Sigmoid colon (tissue), 7 donors: ENCODE results near the gene CTSE. TPM values are rescaled to one million over a fixed set of nuclear protein-coding genes. Genes with fewer than 3 reads are reported as not detected.

ENCODE experiments used
- DNase-seq: peaks from one replicate; pipeline ENCODE4 v3.0.0-alpha.2; 2019
- H3K27ac ChIP-seq, 4 donors: fragments of 200-600 bp; sonication (generic); one replicate each; pipeline ENCODE4 v1.5.1; 2016 to 2019; ENCODE audit warnings: mild to moderate bottlenecking in 1 of 4
- H3K27me3 ChIP-seq, 3 donors: fragments of 200-600 bp; sonication (generic); one replicate each; pipeline ENCODE4 v1.5.1; 2019; ENCODE audit warnings: mild to moderate bottlenecking in 1 of 3
- H3K36me3 ChIP-seq, 4 donors: fragments of 200-600 bp; sonication (generic); one replicate each; pipeline ENCODE4 v1.5.1; 2016 to 2019
- H3K4me1 ChIP-seq, 4 donors: fragments of 200-600 bp; sonication (generic); one replicate each; pipeline ENCODE4 v1.5.1; 2017 to 2019
- H3K4me3 ChIP-seq, 4 donors: fragments of 200-600 bp; sonication (generic); one replicate each; pipeline ENCODE4 v1.5.1; 2017 to 2019; ENCODE audit warnings: mild to moderate bottlenecking in 2 of 4, moderate library complexity in 1 of 4
- H3K9me3 ChIP-seq, 4 donors: fragments of 200-600 bp in 3 of 4; sonication (generic) in 3 of 4; one replicate each; pipeline versions ENCODE4 v1.5.1 to v1.6.1; 2013 to 2019
- EP300 ChIP-seq, 4 donors: sonication (generic); formaldehyde crosslinking; IDR thresholded peaks; one replicate each; pipeline ENCODE4 v1.6.1; 2017; ENCODE audit warnings: antibody characterized with exemption in 4 of 4
- POLR2A ChIP-seq, 2 donors: fragments of 450-650 bp; IDR thresholded peaks; one replicate each; pipeline ENCODE4 v1.6.1; 2016; ENCODE audit warnings: antibody characterized with exemption in 2 of 2, mild to moderate bottlenecking in 2 of 2, moderate library complexity in 2 of 2
- POLR2AphosphoS5 ChIP-seq, 4 donors: sonication (generic); formaldehyde crosslinking; IDR thresholded peaks; one replicate each; pipeline ENCODE4 v1.6.1; 2017; ENCODE audit warnings: antibody characterized with exemption in 4 of 4
- WGBS, 2 donors: extraction: QIAGEN DNeasy Blood & Tissue Kit; methylation state at CpG; one replicate each; pipeline ENCODE4 v1.1.7; 2013; 5-methylcytosine and 5-hydroxymethylcytosine counted together
- intact Hi-C: fragments of 100-400 bp; cut with DNase I; formaldehyde crosslinking; loops from one replicate; pipeline ENCODE4 v1.15.1; 2023
- polyA plus RNA-seq, 3 donors: library from polyadenylated mRNA; stranded (reverse); fragments of 200-250 nt; gene quantifications; one replicate each; pipeline ENCODE4 v1.2.3, GENCODE V29; 2013
- total RNA-seq, 4 donors: library from RNA; depleted of rRNA; stranded (reverse); fragments of >200 nt; gene quantifications; one replicate each; pipeline ENCODE4 v1.1.0, GENCODE V29; 2016
- TF ChIP-seq, protein P1 (sequence below), 4 experiments: fragments of 450-650 bp in 3 of 4; fragments of 200-600 bp in 1 of 4; IDR thresholded peaks; one replicate each; pipeline ENCODE4 v1.5.1; 2016 to 2019; ENCODE audit warnings: antibody characterized with exemption in 4 of 4, mild to moderate bottlenecking in 3 of 4, moderate library complexity in 2 of 4
- donor health status: healthy with polysubstance abuse.
- donor health status: Bipolar disorder and iron deficiency.
- donor health status: healthy.

Gene CTSE
- total and polyA plus RNA-seq, 7 donors: 4.4 to 9.0 (median 8.6) TPM; not detected in 4

DNA sequence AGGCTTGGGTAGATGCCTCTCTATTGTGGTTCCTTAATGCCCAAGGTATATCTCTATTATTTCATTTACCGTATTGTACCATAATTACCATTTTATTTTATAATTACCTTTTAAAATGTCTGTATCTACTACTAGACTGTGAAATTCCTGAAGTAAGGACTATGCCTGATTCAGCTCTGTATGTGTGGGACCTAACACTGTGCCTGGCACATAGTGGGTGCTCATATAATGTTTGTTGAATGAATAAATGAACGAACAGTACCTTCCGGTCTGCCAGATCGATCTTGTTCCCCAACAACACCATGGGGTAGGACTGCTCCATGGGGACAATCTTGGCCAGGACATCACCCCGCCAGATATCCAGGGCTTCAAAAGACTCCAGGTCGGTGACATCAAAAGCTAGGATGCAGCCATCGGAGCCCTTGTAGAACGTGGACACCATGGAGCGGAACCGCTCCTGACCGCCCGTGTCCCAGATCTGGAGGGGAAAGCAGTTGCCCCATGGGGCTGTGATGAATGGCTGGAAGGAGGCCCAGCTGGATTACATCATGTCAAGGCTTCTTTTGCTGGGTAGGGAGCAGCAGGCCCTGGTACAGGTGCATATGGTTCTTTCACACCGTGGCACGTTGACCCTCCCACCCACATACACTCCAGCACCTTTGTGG, 31.3 kb downstream of the CTSE start:
- Histone ChIP-seq H3K27ac (no peak overlapping the region), H3K4me3 (no peak overlapping the region), H3K4me1 (no peaks in the 10 kb centered on the region), H3K36me3 (peaks cover 0 to 15% (median 0%) of the 10 kb centered on the region in 4 donors), H3K27me3 (no peaks in the 10 kb centered on the region), H3K9me3 (no peaks in the 10 kb centered on the region)
- intact Hi-C loops: no loop called here
- WGBS, 2 donors: 96 to 97% methylated on average over 14 of the region's 14 CpGs
- TF ChIP-seq EP300 (IDR thresholded peaks at IDR 0.05): no peak
- TF ChIP-seq POLR2AphosphoS5 (IDR thresholded peaks at IDR 0.05): no peak
- TF ChIP-seq, protein P1, sequence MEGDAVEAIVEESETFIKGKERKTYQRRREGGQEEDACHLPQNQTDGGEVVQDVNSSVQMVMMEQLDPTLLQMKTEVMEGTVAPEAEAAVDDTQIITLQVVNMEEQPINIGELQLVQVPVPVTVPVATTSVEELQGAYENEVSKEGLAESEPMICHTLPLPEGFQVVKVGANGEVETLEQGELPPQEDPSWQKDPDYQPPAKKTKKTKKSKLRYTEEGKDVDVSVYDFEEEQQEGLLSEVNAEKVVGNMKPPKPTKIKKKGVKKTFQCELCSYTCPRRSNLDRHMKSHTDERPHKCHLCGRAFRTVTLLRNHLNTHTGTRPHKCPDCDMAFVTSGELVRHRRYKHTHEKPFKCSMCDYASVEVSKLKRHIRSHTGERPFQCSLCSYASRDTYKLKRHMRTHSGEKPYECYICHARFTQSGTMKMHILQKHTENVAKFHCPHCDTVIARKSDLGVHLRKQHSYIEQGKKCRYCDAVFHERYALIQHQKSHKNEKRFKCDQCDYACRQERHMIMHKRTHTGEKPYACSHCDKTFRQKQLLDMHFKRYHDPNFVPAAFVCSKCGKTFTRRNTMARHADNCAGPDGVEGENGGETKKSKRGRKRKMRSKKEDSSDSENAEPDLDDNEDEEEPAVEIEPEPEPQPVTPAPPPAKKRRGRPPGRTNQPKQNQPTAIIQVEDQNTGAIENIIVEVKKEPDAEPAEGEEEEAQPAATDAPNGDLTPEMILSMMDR (IDR thresholded peaks at IDR 0.05): no peak
- TF ChIP-seq POLR2A (IDR thresholded peaks at IDR 0.05): no peak
- no peak for DNase-seq

GRCh38 chr1:205991237-205991636, 32.5 kb downstream of the CTSE start:
- no peak for DNase-seq
- TF ChIP-seq, protein P1 (IDR thresholded peaks at IDR 0.05): no peak
- no peak for TF ChIP-seq POLR2AphosphoS5 (IDR thresholded peaks at IDR 0.05)
- no peak for TF ChIP-seq POLR2A (IDR thresholded peaks at IDR 0.05)
- TF ChIP-seq EP300 (IDR thresholded peaks at IDR 0.05): no peak
- Histone ChIP-seq H3K4me1 (no peaks in the 10 kb centered on the region), H3K4me3 (no peak overlapping the region), H3K27me3 (no peaks in the 10 kb centered on the region), H3K36me3 (peaks cover 0 to 15% (median 0%) of the 10 kb centered on the region in 4 donors), H3K27ac (no peak overlapping the region), H3K9me3 (no peaks in the 10 kb centered on the region)
- intact Hi-C loops: no loop called here
- 63 to 87% methylated on average over 4 of the region's 4 CpGs for WGBS, 2 donors

DNA sequence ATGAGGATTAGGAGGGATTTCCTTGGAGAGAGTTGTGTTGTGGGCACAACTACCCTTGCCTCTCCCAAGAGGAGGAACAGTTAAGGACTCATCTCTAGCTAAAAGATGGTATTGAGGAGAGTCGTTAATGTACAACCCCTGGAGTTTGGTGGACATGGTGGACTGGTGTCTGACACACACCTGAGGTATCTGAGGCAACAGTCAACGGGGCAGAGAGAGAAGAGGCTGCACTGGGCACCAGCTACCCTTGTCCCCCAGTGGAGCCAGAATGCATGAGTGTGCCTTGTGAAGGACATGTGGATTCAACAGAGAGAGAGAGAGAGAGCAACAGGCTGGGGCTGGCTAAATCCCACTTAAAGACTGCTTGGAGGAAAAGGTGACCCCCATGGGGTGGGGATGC, 33.5 kb downstream of the CTSE start:
- H3K36me3 ChIP-seq: peaks cover 0 to 15% (median 0%) of the 10 kb centered on the region in 4 donors
- no peak overlapping the region for H3K27ac ChIP-seq
- TF ChIP-seq POLR2AphosphoS5 (IDR thresholded peaks at IDR 0.05): no peak
- no peak for TF ChIP-seq EP300 (IDR thresholded peaks at IDR 0.05)
- TF ChIP-seq POLR2A (IDR thresholded peaks at IDR 0.05): no peak
- TF ChIP-seq, protein P1 (IDR thresholded peaks at IDR 0.05): no peak
- no peaks in the 10 kb centered on the region for H3K9me3 ChIP-seq
- no peak overlapping the region for H3K4me3 ChIP-seq
- no peaks in the 10 kb centered on the region for H3K4me1 ChIP-seq
- no peaks in the 10 kb centered on the region for H3K27me3 ChIP-seq
- intact Hi-C loops: no loop called here
- DNase-seq: no peak
- WGBS, 2 donors: 63 to 80% methylated on average over 2 of the region's 2 CpGs

DNA sequence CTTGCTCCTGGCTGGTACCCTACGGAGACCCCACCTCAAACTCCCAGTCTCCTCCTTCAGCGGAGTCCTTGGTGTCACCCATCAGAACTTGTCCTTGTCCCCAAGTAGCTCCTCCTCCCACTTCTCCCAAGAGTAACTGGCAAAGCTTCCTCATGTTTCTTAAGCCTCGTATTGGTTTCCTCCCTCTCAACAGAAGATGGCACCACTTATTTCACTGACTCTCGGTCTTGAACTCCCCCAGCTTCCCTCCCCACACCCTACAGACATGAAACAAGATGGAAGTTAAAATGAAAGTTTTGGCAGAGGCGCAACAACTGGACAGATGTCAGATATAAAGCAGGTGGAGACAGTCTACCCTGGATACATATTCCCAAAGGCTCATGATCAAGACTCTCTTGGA, 33.9 kb downstream of the CTSE start:
- TF ChIP-seq, protein P1 (IDR thresholded peaks at IDR 0.05): no peak
- TF ChIP-seq POLR2AphosphoS5 (IDR thresholded peaks at IDR 0.05): no peak
- TF ChIP-seq POLR2A (IDR thresholded peaks at IDR 0.05): no peak
- no peak for TF ChIP-seq EP300 (IDR thresholded peaks at IDR 0.05)
- Histone ChIP-seq H3K27me3 (no peaks in the 10 kb centered on the region), H3K36me3 (peaks cover 0 to 15% (median 0%) of the 10 kb centered on the region in 4 donors), H3K9me3 (no peaks in the 10 kb centered on the region), H3K4me1 (no peaks in the 10 kb centered on the region), H3K27ac (no peak overlapping the region), H3K4me3 (no peak overlapping the region)
- DNase-seq: no peak
- 64 to 78% methylated on average over 5 of the region's 5 CpGs for WGBS, 2 donors
- intact Hi-C loops: no loop called here

- no peak overlapping the region for H3K4me3 ChIP-seq
- no peak for DNase-seq
These were observed 35.1 kb downstream of the CTSE start for GRCh38 chr1:205988585-205988995.

More at GRCh38 chr1:205988585-205988995, 35.1 kb downstream of the CTSE start:
- Histone ChIP-seq H3K4me1 (no peaks in the 10 kb centered on the region), H3K36me3 (peaks cover 0 to 15% (median 0%) of the 10 kb centered on the region in 4 donors), H3K27ac (no peak overlapping the region), H3K27me3 (no peaks in the 10 kb centered on the region), H3K9me3 (no peaks in the 10 kb centered on the region)
- intact Hi-C loops: no loop called here
- 82 to 85% methylated on average over 12 of the region's 12 CpGs for WGBS, 2 donors
- no peak for TF ChIP-seq POLR2AphosphoS5 (IDR thresholded peaks at IDR 0.05)
- TF ChIP-seq EP300 (IDR thresholded peaks at IDR 0.05): no peak
